DMS53 treated with DMSO at 0.1 percent for 48 hours (cell line): ENCODE data around the gene RNASE8.
"Not testable (repeated sequence)": the region's sequence is repeated elsewhere in the genome, so short reads cannot be mapped to it uniquely, and the experiment has no call there.

ENCODE experiments used
- DNase-seq: peaks from one replicate; lab custom pipeline; 2025; ENCODE audit not compliant: unreplicated experiment; lab: John Stamatoyannopoulos, UW

Gene RNASE8

DNA sequence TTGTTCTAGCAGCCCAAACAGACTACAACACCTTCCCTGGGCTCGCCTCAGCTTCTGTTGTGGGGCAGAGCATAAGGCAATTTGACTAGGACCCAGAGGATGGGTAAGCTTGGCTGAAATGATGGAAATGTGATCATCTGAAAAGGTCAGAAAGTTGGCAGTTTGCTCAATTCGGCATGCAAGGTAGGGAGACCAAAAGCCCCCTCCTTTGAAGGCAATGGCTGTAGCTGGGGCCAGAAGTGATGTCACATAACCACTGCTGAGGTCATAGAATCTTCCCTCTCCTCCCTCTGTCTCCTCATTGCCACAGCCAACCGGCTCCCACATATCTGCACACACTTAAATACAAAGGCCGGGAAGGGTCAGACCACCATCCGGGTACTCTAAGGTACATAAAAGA is 27.7 kb upstream of the RNASE8 start, which contains the start of gene TPPP2:
Gene TPPP2 (plus strand): TSS at position 301 of the 400 bp plus-strand sequence. CDS start 365 bp downstream, outside the sequence.
- no peak for DNase-seq

DNA sequence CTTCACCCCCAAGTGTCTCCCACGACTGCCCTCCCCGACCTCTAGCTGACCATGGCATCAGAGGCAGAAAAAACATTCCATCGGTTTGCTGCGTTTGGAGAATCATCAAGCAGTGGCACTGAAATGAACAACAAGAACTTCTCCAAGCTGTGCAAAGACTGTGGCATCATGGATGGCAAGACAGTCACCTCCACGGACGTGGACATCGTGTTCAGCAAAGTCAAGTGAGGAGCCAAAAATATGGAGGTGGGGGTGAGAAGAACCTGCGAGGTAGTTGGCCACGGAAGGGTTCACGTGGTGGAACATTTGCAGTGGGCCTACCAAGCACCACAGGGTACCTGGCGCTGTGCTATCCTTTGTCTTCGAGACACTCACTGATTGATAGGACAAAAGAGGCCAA is 27.1 kb upstream of the RNASE8 start:
- no peak for DNase-seq

DNA sequence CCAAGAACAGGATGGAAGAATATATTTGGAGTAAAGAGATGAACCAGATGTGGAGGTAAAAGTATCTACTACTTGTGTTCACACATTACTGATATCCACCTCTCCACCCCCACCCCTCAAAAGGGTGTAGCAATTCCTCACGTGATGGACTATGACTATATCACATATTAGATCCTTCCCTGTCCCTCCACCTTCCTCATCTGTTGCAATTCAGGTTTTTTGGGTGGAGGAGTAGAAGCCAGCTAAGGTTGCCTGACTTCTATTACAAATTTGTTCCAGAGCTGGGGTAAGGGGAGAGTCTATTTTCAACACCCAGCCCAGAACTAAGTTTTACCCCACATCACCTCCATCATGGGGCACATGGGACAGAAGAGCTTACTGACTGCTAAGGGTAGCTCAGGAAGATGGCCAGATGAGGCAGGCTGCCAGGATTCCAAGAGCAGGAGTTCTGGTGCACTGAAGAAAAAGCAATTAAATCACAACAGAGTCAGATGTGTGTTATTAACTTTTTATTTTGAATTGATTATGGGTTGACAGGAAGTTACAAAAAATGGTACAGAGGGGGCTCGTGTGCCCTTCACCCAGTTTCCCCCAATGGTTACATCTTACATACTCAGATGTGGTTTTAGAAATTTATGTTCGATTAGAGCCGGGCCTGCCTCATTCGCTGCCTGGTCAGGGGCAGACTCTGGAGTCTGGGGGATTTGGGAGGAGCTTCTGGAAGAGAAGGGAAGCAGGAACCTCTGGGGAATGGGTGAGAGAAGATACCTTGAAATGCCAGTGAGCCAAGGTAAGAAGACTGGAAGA is 25.1 kb upstream of the RNASE8 start:
- DNase-seq, result no peak

DNA sequence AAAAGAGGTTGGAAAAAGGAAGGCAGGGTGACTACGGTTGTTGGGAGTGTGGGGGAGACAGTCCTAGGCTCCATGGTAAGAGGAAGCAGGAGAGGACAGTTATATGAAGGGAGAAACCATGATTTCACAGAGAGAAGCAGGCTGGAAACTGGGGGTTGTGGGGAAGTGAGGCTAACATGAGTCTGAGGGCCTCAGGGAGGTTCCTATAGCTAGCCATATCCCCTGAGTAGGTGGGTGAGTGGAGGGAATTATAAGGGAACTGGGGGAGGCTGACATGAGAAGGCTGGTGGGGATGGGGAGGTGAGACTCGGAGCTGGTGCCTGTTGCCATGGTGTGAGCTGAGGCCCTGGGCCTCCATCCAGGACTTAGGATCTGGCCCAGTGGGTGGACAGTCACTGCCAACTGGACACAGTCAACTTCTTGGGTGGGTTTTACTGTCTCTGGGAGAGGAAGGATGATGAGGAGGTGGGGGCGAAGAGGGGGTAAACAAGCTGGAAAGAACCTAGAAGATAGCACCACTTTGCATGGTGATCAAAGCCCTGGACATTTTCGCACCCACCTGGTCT is 24.4 kb upstream of the RNASE8 start:
- no peak for DNase-seq

DNA sequence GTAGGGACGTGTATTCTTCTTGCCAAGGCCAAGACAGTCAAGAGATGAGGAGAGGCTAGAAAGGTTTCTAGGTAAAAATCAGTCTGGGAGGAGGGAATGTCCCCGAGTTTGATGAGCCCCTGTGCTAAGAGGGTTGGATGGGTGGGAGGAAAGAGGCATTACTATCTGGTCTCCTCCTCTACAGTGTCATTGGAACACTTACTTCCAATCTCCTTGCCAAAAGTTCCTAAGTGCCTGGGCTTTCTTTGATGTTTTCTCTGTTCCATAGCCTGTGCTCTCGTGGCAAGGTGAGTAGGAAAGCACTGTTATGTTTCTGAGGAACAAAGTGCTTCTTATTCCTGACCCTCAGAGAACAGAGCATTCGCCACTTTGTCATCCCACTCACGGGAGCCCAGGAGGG is 22.9 kb upstream of the RNASE8 start, which contains the start of gene RNASE13:
Gene RNASE13 (minus strand): TSS at position 101 of the 400 bp plus-strand sequence. CDS start 519 bp downstream, outside the sequence.
- no peak for DNase-seq

DNA sequence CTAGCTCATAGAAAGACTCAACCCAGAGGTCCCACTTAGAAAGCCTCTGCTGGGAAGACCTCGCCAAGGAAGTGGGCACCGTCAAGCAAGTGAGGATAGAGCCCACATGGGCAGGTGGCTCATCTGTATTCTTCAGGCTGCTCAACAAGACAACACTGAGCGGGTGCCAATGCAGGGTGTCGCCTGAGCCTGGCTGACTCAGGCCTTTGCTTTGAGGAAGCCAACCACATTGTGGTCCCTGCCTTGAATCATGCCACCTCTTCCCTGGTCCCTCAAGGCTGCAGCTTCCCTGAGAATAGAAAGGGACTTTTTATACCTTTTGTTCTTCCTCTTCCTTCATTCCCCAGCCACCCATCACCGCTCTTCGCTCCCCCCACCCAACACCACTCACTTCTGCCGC is 20.9 kb upstream of the RNASE8 start:
- no peak for DNase-seq

DNA sequence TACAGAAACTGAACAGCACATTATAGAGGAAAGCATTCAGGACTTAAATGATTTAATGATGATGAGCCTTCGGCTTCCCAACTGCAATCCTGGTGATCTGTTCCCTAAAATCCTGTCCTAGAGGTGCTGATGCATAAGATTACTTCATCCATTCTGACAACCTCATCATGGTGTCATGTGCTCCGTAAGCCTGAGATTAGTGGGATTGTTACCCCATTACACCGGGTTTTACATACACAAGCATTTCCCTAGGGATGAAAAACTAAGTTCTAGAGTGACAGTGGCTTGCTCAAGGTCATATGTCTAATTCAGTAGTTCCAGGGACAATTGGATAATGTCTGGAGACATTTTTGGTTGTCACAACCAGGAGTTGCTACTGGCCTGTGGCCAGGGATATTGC is 20.5 kb upstream of the RNASE8 start:
- no peak for DNase-seq

DNA sequence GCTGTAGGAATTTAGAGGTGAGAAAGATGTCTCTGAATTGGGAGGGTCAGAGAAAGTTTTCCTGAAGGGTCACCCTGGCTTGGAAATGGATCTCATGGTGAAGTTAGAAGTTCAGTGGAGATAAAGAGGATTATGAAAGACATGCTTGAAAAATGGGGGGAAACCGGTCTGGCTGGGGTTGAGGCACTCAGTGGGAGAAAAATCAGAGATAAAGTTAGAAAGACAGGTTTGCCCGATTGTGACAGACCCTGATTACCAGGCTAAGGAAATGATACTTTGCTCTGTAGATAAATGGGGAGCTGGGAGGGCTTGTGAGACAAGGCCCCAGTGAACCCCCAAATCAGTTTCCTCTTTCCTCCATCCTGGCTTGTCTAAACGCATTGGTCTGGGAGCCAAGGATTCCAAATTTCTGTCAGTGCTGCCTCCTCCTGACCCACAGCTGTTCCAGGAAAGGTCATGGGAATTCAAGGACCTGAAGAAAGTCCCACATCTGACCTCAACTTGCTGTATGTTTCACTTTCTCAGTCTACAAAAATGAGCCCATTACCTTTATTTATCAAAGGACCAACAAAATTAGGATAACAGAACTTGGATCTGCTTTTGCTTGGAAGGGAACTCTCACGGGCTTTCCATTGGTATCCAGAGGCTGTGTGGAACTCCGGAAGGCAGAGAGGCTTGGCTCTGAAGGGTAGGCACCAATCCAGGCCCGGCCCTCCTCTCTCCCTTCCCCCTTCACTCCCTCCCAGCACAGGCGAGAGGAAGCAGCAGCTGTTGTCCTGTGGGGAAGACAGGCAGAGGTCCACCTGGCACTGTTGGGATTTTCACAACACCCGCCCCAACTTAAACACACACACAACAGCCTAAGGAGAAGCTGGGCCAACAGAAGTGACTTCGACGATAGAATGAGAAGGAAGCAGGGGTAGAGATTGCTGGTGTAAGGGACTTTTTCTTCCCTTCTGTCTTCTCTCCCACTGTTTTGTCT is 18.9 kb upstream of the RNASE8 start:
- DNase-seq, result peak; percentile 25

DNA sequence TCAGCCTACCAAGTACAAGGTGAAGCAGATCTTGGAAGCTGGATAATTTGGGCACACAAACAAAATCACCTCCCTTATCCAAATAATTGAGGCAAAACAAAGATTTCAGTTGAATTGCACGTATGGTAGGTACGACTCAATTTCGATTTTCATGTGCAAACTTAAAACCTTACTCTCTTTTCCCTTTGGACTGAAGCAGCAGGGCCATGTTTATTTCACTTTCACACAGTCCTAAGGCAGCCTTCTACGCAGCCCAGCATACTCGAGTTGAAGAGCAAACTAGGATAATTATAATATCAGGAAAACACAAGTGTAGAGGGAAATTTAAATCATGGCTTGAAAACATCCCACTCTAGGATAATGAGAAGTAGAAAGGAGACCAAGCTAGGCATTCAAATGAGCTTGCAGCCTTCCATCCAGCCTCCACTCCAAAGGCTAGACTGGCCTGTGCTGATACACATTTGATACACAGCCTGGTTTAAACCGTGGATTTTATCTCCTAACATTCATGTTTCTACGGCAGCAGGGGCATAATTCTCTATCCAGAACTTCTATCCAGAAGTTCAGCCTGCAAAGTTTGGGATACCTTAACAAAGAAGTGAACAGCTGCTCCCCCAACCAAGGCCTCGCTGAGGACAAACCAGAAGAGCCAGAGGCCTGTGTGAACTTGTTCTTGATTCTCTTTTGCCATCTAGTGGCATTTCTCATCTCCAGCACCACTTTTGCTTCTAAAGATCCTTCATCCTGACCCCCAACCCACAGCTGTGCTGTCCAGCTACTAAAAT is 17.8 kb upstream of the RNASE8 start:
- peak; percentile 6 for DNase-seq

DNA sequence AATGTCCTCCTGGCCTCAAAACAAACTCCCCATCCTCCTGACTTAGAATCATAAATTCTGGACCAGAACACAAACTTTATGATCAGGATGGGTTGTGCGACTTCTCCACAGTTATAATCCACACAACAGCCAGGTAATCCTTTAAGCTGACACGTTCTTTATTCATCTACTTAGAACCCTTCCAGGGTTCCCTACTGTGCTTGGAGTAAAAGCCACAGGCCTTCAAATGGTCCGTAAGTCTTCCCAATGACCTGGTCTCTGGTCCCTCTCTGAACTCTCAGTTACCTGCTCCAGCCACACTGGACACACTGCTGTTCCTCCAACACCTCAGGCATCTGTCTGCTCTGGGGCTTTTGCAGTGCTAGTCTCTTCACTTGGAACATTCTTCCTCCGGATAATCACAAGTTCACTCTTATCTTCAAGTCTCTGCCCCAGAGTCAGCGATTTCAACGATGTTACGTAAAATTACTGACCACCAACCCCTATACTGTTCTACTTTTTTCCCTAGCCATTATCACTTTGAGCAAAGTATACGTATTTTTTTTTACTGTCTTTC is 17.2 kb upstream of the RNASE8 start:
- DNase-seq, result no peak

DNA sequence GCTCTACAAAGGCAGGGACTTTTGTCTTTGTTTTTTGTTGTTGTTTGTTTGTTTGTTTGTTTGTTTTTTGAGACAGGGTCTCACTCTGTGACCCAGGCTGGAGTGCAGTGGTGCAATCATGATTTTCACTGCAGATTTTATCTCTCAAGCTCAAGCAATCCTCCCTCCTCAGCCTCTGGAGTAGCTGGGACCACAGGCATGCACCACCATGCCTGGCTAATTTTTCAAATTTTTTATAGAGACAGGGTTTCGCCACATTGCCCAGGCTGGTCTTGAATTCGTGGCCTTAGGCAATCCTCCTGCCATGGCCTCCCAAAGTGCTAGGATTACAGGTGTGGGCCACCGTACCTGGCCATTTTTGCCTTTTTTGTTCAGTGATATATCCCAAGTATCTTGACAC is 16.7 kb upstream of the RNASE8 start:
- DNase-seq, result not testable (repeated sequence)

DNA sequence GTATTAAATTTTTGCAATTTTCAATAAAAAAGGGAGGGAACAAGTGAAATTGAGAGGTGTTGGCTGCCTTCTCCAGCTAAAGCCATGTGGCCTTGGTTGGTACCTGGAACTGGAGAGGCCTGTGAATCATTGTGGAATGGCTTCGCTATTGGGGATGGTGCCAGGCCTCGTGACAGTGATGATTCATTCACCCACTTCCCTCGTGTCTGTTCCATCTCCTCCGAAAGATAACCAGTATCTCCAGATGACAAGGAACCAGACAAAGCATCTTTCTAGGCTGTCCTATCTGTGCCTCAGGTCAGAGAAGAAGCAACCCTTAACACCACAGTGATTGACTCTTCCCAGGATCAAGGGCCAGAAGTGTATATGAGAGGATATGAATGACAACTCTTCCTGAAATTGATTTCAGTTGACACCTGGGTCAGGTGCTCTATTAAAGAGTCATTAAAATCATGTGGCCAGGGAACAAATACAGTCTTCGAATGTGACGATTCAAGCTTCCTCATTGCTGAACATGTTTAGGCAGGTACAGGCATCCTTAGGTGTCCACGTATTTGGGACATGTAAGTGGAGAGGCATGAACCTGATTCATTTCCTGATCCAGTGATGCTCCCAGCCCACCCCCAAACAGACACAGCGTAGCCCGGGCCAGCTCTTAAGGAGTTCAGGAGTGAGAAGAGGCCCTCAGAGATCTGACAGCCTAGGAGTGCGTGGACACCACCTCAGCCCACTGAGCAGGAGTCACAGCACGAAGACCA is 15.8 kb upstream of the RNASE8 start, which contains the start of gene RNASE7:
Gene RNASE7 (plus strand): TSS at position 687 of the 758 bp plus-strand sequence. CDS start 631 bp downstream, outside the sequence.
- DNase-seq, result no peak

DNA sequence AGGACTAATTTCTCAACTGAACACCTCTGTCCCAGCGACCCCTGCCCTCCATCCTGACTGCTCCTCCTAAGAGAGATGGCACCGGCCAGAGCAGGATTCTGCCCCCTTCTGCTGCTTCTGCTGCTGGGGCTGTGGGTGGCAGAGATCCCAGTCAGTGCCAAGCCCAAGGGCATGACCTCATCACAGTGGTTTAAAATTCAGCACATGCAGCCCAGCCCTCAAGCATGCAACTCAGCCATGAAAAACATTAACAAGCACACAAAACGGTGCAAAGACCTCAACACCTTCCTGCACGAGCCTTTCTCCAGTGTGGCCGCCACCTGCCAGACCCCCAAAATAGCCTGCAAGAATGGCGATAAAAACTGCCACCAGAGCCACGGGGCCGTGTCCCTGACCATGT is 14.7 kb upstream of the RNASE8 start:
- no peak for DNase-seq

DNA sequence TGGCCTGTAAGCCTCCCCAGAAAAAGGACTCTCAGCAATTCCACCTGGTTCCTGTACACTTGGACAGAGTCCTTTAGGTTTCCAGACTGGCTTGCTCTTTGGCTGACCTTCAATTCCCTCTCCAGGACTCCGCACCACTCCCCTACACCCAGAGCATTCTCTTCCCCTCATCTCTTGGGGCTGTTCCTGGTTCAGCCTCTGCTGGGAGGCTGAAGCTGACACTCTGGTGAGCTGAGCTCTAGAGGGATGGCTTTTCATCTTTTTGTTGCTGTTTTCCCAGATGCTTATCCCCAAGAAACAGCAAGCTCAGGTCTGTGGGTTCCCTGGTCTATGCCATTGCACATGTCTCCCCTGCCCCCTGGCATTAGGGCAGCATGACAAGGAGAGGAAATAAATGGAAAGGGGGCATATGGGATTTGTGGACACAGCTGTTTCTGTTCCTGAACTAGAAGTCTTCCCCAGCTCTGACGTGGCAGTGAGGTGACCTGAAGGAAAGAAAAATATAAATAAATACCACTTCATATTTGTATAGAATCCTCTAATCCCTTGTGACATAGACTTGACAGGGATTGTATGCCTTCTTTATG is 14.1 kb upstream of the RNASE8 start:
- no peak for DNase-seq

DNA sequence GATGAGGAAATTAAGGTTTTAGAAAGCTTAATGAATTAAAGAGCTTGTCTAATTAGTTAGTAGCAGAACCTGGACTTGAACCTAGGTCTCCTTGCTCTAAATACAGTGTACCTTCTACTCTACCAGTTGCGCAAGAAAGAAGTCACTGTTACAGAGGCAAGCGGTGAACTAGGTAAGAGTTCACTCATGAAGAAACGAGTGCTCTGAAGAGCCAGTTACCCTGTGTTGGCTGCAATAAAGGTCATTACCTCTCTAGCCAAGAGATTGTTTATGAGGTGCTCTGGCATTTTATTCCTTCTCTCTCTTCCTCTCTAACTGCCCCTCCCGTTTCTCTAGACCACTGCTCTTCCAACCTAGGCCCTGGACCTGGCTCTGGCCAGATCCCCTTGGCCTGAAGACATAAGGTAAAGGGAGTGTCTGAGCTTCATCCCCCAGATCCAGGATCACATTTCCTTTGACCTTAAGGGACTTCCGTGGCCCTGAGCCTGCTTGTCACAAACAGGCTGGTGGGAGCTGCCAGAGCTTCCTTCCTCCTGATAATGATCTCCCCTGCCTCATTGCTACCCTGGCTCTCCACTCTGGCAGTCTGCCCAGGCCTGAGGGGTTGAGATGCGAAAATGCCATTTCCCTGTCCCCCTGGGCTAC is 13.5 kb upstream of the RNASE8 start:
- DNase-seq, result no peak

DNA sequence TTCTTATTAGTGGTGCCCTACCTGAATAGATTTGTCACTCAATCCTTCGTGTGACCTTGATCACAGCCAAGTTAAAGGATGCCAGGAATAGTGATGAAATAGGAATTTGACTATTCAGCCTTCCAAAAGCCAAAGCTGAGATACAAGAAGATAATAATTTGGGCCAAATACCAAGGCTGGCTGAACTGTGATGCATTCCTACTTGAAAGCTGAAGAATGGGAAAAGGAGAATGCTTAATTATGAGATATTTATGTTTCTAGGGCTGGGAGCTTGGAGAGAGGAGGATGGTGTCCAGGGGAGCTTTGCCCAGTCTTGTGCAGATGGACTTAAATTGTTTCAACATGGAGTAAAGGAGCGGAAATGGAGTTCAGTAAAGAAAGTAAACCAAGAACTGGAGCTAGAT is 10.2 kb upstream of the RNASE8 start:
- DNase-seq, result no peak

DNA sequence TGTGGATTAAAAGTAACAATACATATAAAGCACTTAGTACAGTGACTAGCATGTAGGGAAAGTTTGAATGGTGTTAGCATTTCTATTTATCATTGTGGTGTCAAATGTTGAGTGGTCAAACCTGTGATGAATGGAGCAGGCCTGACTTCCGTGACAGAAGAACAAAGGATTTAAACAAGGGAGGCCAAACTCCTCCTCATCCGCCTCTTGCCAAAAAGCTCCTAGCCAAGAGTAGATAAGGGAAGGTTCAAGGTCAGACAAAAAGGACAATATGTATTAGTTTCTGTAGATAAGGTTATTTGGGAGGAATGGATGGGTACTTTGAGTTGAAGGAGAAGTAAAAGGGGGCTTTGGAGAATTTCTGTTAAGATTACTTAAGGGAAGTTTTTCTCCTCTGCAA is 9.0 kb upstream of the RNASE8 start:
- no peak for DNase-seq

DNA sequence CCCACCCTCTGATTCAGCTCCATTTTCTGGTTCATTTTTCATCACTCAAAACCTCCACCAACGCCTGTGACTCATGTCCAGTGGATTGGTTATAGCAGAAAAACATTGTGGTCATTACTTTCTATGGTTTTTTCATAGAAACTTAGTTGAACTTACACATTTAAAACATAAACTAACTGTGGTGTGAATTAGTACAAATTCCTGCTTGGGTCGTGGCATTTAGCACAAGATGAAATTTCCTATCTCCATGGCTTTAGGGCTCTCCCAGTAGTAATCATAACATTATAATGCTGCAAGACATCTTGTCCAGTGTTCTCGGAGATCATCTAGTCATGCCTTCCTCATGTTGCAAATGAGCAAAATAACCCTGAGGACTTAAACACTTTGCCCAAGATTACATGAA is 8.3 kb upstream of the RNASE8 start:
- no peak for DNase-seq

DNA sequence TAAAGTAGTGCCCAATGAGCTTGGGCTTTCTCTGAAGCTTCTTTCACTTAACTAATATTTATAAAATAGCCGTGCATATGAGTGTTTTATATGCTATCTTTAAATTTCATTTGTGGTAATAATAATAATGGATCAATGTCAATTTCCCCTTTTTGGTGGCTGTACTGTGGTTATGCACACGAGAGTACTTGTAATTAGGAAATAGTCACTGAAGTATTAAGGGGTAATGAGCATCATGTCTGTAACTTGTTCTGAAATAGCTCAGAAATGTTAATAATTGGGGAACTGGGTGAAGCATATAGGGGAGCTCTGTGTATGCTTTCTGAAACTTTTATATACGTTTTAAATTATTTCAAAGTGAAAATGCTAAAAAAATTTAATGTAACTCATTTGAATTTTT is 7.0 kb upstream of the RNASE8 start:
- DNase-seq, result no peak
